CMK (cell line): ENCODE results near the gene ST7.
"Not testable (repeated sequence)": the region's sequence is repeated elsewhere in the genome, so short reads cannot be mapped to it uniquely, and the experiment has no call there.

Experiments used
- DNase-seq: peaks from one replicate; pipeline ENCODE4 v3.0.0-alpha.2; 2010; ENCODE audit warnings: low read depth

ST7 gene

DNA sequence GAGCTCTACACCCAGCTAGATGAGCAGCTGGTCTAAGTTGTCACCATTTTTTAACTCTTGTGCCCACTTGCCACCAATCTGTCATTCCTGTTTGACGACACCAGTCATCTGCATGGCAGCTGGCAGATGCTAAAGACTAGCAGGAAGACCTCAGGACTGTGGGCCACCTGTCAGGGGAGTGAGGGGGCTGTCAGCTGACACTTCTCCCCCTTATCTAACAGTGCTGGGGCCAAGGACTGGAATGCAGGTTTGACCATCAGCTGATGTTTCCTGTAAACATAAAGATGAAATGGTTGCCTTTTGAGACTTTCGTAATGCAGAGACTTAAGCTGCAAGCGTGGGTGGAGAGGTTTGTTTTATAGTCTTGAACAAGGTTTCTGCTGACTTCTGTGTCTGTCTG is 276.0 kb downstream of the ST7 start:
- no peak for DNase-seq

DNA sequence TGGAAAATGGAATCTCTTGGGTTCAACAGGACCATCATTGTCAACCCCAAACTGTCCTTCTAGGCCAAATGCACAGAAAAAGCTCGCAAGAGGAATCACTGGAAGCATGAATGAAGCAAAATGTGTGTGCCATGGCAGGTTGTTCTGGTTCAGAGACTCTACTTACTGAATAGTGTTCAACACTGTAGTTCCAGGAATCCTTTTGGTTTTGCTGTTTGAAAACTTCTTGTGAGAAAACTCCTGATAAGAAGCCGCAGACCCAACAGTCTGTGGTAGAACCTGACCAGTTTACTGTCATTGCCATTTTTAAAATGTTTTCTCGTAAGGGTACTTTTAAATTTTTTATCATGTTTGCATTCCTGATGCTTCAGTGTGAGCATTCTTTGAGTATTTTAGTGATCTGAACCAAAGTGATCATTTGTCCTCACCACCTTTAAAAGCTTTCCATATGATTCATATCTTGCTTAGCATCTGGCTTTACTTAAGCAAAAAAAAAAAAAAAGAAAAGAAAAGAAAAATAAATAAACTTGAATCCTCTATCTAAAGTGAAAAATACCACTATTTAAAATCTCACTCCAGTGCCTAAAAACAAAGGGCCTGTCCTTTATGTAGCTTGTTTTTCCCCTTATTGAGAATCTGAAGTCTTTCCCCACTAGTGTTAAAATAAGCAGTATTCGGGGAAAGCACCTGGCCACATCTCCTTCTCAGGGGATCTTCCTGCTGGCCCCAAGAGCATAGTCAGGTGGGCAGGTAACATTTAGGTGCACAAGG is 277.2 kb downstream of the ST7 start:
- DNase-seq = no peak

DNA sequence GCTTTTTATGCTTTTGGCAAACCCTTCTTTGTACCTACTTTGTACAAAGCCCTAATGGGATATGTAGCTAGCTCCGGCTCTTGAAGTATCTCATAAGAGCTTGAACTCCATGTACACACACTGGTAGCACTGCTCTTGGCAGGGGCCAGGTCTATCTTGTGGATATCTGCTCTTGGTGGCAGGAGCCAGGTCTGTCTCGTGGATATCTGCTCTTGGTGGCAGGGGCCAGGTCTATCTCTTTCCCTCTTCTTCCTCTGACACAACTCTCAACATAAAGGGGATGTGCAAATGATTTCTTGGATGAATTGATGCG is 277.7 kb downstream of the ST7 start:
- DNase-seq = no peak

DNA sequence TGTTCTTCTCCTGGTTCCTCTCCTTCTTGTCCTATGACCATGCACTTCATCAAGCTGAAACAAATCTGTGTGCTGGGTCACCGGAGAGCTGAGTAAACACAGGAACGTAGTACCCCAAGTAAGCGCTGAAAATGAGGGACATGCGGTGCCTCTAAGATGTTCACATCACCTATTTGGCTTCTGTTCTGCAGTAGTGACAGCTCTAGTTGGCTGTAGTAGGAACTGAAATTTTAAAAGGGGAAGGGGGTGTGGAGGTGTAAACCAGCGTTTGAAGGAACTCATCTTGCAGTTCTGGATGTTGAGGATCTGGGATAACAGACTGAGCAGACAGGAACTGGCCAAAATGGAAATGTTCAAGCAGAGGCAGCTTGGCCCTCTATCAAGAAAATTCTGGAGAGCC is 284.3 kb downstream of the ST7 start:
- DNase-seq = no peak

DNA sequence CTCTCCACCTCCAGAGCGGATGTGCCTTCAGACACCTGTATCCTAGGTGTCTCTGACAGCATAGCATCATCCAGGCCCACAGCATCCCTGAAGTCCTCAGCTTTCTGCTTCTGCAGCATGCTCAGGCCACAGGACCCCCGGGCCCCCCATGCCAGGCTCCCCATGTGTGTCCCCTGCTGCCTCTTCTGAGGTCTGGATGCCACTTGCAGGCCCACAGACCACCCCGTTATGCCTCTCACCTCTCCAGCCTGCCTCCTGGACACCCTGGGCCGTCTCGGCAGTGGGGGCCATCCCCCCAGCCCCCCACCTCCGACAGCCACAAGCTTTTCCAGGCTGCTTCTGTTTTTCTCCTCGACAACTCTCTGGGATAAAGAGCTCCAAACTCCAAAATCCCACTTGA is 285.2 kb downstream of the ST7 start:
- no peak for DNase-seq

DNA sequence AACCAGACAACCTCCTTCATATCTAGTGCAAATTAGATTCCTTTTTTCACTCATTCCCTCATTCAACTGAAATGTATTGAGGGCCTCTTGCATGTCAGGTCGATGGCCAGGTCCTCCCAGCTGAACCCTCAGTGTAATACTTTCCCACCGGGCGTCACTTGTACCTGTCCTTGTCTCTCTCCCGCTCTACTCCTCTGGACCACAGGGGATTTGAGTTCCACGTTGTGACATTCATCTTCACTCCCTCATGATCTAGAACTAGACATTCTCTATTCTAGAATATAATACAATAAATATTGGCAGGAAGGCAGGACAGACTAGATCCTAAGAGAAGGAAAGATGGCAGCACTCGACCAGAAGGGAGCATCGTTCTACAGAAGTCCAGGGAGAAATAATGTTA is 285.6 kb downstream of the ST7 start:
- no peak for DNase-seq

DNA sequence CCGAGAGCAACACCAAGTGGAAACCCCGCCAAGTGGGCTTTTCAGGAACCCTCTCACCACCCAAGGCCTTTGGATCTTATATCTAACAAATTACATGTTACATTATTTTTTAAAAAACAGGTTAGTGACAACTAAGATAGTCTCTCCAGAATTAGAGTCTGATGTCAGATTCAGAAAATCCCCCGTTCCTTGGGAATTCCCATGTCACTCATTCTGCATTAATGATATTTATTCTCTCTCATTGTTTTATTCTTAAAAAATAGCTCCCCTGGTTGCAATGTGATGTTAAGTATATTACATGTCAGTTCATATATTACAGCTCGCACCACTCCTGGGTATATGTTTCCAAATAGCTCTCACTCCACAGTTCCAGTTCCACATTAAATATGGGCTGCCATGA is 287.8 kb downstream of the ST7 start:
- DNase-seq = no peak

DNA sequence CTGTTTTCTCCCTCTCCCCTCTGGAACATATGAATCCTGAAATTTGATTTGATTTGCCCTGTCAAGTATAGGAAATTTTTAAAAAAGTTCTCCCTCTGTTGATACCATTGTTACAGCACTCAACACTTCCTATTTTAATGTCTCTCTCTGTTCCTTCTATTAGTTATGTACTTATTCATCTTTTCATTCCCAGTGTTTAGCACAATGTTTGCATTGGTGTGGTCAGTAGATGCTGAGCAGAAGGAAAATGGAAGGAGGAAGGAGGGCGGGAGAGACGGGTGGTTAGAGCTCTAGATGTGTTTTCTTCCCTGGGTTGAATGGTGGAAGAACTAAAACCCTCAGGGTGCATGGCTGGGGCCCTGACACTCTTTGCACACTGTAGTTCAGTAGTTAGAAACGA is 290.1 kb downstream of the ST7 start:
- DNase-seq = no peak

DNA sequence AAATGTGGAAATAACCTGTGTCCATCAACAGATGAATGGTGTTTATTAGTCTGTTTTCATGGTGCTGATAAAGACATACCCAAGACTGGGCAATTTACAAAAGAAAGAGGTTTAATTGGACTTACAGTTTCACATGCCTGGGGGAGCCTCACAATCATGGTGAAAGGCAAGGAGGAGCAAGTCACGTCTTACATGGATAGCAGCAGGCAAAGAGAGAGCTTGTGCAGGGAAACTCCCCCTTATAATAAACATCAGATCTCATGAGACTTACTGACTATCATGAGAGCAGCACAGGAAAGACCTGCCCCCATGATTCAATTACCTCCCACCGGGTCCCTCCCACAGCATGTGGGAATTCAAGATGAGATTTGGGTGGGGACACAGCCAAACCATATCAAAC is 292.4 kb downstream of the ST7 start:
- DNase-seq = not testable (repeated sequence)

DNA sequence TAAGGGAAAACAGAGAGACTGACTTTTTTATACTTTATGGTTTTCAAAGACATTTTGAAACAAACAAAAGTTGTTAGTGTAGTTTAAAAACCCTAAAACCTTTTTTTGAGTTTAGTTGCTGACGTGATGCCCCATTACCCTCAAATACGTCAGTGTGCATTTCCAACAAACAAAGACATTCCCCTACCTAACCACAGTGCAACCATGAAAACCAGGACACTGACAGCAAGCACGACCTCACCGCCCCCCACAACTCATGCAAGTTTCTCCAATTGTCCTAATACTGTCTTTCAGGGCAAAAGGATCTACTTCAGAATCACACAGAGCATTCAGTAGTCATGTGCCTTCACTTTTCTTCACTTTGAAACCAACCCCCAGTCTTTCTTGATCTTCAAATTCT is 294.5 kb downstream of the ST7 start:
- DNase-seq = no peak

DNA sequence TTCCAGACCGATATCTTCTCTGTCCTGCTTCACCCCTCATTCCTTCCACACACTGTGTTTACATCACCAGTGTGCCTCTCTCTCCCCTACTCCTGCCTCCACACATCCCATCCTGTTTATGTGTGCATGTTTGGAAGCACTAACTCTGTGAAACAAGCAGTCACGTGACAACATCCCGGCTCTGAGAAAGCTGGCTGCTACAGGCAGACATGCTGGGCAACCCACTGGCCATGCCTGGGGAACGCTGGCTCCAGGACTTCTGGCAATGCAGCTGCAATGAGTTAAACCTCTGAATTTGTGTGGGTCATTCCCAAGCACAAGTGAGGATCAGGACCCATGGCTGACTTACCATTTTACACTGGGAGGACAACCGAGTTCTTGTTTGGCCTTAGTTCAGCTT is 295.5 kb downstream of the ST7 start:
- DNase-seq = no peak

DNA sequence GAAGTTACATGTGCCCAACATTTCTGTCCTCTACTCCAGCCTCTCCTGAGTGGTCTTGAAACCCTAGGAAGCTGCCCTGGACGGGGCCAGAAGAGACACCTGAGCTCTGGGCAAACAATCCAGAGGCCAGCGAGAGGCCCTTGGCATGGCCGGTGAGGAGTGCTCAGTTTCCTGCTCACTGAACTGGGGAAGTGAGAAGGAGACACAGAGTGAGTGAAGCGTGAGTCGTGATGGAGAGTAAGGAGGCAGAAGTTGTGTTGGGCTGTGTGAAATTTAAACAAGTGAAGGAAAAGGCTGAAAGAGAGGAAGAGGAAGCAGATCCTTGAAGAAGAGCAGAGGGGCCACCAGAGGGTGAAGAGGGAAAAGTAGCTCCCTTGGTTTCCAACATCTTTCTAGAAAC is 296.4 kb downstream of the ST7 start:
- no peak for DNase-seq

DNA sequence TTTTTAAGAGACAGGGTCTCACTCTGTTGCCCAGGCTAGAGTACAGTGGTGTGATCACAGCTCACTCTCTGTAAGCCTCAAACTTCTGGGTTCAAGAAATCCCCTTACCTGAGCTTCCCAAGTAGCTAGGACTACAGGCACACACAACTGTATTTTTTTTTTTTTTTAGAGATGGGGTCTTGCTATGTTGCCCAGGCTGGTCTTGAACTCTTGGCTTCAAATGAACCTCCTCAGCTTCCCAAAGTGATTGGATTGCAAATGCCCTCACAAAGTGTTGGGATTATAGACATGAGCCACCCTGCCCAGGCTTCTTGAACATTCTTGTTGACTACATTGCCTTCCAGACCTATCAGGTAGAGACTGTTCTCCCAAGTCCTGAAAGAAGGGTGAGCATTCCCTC is 296.9 kb downstream of the ST7 start:
- no peak for DNase-seq

DNA sequence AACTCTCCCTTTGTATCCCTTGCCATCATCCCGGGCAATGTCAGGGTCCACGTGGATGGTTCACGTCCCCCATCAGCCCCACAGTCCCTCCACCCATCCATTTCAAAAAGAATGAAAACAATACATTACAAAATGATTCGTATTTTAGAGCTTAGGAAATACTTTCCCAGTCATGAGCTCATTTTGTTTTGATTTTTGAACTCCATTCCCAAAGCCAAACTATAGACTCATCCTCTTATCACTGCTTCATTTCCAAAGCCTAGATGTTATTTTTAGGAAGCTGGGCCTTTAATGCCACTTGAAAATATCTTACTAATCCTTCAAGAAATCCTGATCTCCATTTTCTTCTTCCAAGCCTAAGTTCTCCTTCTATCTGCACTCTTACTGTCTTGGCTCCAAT is 297.5 kb downstream of the ST7 start:
- no peak for DNase-seq

DNA sequence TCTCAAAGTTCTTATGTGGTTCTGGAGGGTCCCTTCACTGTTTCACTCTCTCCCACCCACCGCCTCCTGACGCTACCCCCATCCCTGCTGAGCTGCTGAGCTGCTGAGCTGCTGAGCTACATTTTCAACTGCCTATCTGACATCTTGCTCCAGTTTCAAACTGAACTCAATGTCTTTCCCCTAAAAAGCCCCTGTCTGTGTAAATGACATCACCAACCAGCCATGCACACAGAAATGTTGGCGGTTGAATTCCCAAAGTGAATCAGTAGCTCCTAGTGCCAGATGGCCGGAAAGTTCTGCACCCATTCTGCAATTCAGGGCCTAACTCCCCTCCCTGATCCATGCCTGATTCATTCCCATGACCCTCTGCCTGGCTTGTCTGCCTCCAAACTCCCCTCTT is 298.4 kb downstream of the ST7 start:
- no peak for DNase-seq

DNA sequence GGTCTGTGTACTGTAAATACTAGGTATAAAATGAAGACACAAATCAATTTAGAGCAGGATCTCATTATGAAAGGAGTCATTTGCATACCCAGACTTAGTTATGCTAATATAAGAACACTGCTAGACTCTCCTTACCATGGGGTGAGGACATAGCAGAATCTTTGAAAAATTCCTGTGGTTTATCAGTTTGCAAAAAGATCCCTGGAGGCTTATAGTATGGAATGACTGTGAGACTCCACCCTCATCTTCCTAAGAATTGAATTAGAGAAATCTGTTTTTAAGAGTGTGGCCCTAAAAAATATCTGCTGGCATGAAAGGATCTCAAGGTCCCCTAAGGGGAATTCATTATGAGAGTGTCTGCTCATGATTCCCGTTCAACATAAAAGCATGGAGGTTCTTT is 306.3 kb downstream of the ST7 start:
- DNase-seq = no peak

DNA sequence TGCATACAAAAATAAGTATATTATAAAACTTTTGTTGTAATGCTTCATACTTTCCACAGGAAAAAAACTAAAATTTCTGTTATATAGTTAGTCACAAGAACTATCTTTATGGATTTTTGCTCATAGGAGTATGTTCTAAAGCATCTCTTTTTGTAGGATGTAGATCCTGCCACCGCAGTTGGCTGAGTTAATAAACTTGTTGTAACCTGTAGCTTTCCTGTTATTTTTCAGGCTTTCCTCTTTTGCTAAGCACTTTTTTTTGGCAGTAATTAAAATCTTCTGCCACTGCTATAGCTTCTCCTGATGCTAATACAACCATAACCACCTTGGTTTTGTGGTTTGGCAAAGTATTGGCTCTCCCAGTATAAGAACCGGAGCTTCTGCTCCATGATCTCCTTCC is 309.2 kb downstream of the ST7 start:
- DNase-seq = no peak

DNA sequence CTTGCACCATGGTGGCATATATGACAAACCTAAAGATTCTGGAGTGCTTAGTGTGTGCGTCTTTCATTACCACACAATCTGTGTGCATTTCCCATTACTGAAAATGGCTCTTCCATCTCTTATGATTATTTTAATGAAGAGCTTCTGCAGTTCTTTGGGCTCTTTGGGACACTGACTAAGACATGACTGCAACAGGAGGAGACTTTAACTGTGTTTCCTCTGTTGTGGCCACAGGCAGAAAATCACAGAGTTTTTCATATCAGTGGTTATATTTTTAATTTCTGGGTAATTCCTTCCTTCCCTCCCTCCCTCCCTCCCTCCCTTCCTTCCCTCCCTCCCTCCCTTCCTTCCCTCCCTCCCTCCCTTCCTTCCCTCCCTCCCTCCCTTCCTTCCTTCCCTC is 311.4 kb downstream of the ST7 start:
- no peak for DNase-seq

DNA sequence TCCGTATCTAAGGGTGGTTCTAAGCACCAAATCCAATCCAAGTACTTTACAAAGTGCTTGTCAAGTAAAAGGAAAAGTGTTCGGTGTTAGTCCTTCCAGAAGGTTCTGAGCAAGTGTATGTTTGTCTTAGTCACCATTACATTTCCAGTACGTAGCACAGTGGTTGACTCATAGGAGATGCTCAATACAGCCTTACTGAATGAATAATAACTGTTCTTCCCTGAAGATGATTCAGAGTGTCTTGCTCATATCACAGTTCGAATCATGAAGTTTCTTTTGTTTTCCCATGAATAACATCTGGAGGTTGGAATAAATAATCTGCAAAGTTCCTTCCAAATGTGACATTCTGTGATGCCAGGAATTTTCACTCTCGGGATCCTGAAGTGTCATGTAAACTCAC is 316.1 kb downstream of the ST7 start:
- no peak for DNase-seq

DNA sequence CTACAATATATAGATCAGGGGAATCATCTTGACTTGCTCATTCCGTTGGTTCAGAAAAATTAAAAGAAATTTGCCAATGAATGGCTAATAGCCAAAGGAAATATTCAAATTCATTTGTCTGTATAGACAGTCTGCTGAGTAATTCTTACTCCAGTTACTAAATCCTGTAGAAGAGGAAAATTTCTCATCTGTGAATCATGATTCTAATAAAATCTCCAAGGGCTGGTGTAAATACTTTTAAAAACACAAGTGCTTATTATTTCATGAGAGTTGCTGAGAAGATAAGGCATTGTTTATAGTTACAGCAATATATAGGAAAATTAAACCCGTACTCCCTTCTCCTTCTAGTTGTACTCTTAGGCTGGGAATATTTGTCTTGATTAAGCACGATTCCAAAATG is 316.6 kb downstream of the ST7 start:
- DNase-seq = no peak

DNA sequence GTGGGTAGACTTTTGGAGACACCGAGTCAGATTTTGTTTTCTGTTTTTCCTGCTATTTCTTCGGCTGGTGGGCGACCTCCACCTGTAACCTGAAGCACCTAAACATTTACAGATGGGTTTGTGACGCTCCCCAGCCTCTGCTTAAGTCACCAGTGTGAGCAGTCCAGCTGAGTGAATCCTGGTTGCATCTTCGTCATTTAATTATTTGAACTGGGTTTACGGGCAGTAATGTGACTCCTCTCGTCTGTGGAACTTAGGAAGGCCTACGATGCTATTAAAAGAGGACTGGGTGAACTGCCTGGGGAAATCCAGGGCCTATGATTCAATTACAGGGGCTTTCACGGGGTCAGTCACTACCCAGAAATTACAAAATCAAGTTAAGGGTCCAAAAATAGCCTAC is 317.1 kb downstream of the ST7 start:
- no peak for DNase-seq

DNA sequence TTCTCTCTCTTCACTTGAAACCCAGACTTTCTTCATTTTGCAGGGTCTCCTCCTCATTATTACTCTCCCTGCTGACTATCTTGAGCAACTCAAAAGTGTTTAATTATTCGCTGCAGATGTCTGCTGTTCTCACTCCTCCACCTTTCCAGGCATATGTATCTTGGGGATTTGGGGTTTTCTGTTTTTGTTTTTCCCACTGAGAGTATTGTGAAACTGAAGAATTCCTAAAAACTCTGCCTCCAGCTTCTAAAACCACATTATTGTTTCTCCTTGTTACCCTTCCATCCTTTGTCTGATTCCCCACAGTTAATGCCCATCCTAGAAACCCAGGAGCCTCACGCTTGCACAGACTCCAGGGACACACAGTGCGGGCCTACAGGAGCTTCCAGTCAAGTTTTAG is 318.3 kb downstream of the ST7 start:
- no peak for DNase-seq

DNA sequence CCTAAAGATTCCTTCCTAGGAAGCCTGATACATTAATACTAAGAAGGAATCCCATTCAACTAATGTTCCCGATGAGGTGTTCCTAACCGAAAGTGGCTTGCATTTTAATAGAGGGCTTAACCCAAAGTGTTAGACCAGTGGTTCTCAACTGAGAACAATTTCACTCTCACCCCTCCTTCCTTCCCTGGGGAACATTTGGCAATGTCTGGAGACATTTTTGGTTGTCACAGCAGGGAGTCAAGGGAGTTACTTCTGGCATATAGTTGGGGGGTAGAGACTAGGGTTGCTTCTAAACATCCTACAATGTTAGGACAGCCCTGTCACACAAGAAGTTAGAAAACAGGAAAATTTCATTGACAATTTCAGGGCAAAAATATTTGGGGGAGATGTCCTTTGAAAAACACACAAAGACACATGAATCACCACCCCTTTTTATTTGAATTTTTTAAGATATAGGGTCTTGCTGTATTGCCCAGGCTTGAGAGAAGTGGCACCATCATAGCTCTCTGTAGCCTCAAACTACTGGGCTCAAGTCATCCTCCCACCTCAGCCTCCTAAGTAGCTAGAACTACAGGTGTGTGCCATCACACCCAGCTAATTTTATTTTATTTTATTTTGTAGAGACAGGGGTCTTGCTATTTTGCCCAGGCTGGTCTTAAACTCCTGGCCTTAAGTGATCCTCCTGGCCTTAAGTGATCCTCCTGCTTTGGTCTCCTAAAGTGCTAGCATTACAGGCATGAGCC is 318.9 kb downstream of the ST7 start:
- DNase-seq = no peak

DNA sequence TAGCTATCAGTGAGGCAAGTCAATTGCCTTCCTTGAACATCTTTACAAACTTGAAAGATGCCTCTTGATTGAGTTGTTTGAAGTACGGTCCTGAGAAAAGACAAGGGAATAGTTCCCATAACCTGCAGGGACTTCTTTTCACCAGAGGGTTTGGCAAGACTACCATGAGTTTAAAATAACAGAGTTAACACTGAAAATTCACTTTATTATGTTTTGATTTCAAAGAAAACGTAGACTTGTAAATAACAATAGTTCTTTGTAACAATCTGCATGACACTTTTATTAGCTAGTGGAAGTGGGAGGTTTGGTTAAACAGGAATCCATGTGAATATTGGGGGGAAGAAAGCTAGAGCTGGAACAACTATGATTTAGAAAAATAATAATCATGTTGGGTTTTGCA is 320.0 kb downstream of the ST7 start:
- no peak for DNase-seq
